VCaP (cell line): ENCODE measurements around the gene TSR1.
"Not testable (repeated sequence)": the region's sequence is repeated elsewhere in the genome, so short reads cannot be mapped to it uniquely, and the experiment has no call there.

Experiments used
- H3K27ac ChIP-seq: fragments of 450-650 bp; 2 replicates; pipeline ENCODE4 v1.5.1; 2017
- CTCF ChIP-seq: fragments of 450-650 bp; conservative IDR thresholded peaks from 2 replicates; pipeline ENCODE4 v1.5.1; 2017; ENCODE audit warnings: mild to moderate bottlenecking, moderate library complexity

The TSR1 gene

GRCh38 chr17:2331303-2331702 is 5.0 kb downstream of the TSR1 start:
- no peak overlapping the region for H3K27ac ChIP-seq
- no peak for TF ChIP-seq CTCF

GRCh38 chr17:2323629-2324314 is 12.5 kb downstream of the TSR1 start:
- TF ChIP-seq CTCF: no peak
- no peak overlapping the region for H3K27ac ChIP-seq

GRCh38 chr17:2321399-2321798 is 14.9 kb downstream of the TSR1 start:
- TF ChIP-seq CTCF: no peak

GRCh38 chr17:2319051-2319450 is 17.2 kb downstream of the TSR1 start:
- no peak for TF ChIP-seq CTCF
- no peak overlapping the region for H3K27ac ChIP-seq

More at GRCh38 chr17:2321399-2321798, 14.9 kb downstream of the TSR1 start:
- no peak overlapping the region for H3K27ac ChIP-seq

DNA sequence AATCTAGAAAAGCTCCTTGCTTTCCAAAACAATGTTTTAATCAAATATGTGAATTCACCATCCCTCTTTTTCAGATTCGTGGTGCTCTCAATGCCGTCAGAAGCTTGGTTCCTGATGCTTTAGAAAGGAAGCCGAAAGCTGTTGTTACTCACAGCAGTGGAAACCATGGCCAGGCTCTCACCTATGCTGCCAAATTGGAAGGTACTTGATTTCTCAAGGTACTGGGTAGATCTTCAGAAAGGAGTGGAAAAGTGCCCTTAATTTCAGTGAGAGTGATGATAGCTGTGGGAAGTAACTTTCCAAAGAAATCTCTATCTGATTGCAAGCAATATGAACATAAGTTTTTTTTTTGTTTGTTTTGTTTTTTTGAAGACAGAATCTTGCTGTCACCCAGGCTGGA is 18.5 kb downstream of the TSR1 start:
- H3K27ac ChIP-seq: no peak overlapping the region
- no peak for TF ChIP-seq CTCF

DNA sequence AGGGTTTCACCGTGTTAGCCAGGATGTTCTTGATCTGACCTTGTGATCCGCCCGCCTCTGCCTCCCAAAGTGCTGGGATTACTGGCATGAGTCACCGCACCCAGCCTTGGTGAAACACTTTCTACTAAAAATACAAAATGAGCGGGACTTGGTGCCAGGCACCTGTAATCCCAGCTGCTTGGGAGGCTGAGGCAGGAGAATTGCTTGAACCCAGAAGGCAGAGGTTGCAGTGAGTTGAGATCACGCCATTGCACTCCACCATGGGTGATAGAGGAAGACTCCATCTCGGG is 19.4 kb downstream of the TSR1 start:
- H3K27ac ChIP-seq: not testable (repeated sequence)

GRCh38 chr17:2312736-2313135 is 23.5 kb downstream of the TSR1 start:
- no peak overlapping the region for H3K27ac ChIP-seq
- TF ChIP-seq CTCF: no peak

DNA sequence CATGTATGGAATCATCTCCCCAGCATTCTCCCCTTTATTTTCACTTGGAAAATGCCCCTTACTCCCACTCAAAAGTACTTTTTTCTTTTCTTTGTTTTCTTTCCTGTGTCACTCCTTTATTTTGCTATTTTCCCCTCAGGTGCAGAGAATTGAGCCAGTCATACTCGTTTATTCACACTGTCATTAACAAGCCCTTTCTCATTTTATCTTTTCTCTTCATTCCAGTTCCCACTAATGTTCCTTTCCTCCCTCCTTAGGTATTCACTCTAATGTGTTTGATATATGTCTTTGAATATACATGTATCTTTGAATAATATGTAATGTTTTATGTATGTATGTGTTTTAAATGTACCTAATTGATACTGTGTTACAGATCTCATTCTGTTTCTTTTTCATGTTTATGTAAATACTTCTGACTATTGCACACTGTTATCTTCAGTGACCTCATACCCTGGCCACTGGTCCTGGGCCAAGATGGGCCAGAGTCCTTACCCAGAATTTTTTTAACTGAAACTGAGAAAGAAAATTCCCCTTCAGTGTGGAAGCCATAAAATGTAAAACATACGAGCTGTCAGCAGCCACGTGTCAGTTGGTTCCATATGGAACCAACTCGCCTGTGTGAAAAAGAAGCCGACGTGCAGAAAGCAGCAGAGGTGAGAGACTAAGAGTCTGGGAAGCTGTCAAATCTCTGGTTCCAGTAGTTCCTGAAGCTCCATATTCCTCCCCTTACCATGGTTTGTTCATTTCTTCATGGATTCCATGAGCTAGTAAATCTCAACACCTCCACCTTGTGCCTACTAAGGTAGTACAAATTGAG is 26.7 kb downstream of the TSR1 start:
- TF ChIP-seq CTCF: no peak
- no peak overlapping the region for H3K27ac ChIP-seq
